ENCODE data around the gene WHRN.

WHRN gene

GRCh38 chr9:114357911-114358328 is 147.4 kb downstream of the WHRN start:
- H3K4me3 ChIP-seq (ENCODE audit: low read depth, low read length): no peak overlapping the region
- no peaks in the 10 kb centered on the region for H3K4me1 ChIP-seq (ENCODE audit: control insufficient read depth, insufficient read depth, low read length)
- H3K9ac ChIP-seq (ENCODE audit: low read depth, low read length): no peak overlapping the region
- H3K27me3 ChIP-seq (ENCODE audit: control insufficient read depth, insufficient read depth, low read length): no peaks in the 10 kb centered on the region
- H3K9me3 ChIP-seq (ENCODE audit: control insufficient read depth, insufficient read depth, low read length): no peaks in the 10 kb centered on the region
- H3K36me3 ChIP-seq (ENCODE audit: control insufficient read depth, insufficient read depth, low read length): peaks cover 28% of the 10 kb centered on the region

GRCh38 chr9:114357360-114357759 is 147.9 kb downstream of the WHRN start:
- Histone ChIP-seq H3K27me3 (ENCODE audit: control insufficient read depth, insufficient read depth, low read length) (no peaks in the 10 kb centered on the region), H3K36me3 (ENCODE audit: control insufficient read depth, insufficient read depth, low read length) (peaks cover 28% of the 10 kb centered on the region), H3K4me3 (ENCODE audit: low read depth, low read length) (no peak overlapping the region), H3K9ac (ENCODE audit: low read depth, low read length) (no peak overlapping the region), H3K9me3 (ENCODE audit: control insufficient read depth, insufficient read depth, low read length) (no peaks in the 10 kb centered on the region), H3K4me1 (ENCODE audit: control insufficient read depth, insufficient read depth, low read length) (no peaks in the 10 kb centered on the region)

- Histone ChIP-seq H3K9ac (ENCODE audit: low read depth, low read length) (no peak overlapping the region), H3K4me3 (ENCODE audit: low read depth, low read length) (no peak overlapping the region), H3K27me3 (ENCODE audit: control insufficient read depth, insufficient read depth, low read length) (no peaks in the 10 kb centered on the region), H3K36me3 (ENCODE audit: control insufficient read depth, insufficient read depth, low read length) (peaks cover 28% of the 10 kb centered on the region), H3K4me1 (ENCODE audit: control insufficient read depth, insufficient read depth, low read length) (no peaks in the 10 kb centered on the region), H3K9me3 (ENCODE audit: control insufficient read depth, insufficient read depth, low read length) (no peaks in the 10 kb centered on the region)
Observed at GRCh38 chr9:114356792-114357191, 148.5 kb downstream of the WHRN start.

- Histone ChIP-seq H3K4me1 (ENCODE audit: control insufficient read depth, insufficient read depth, low read length) (no peaks in the 10 kb centered on the region), H3K36me3 (ENCODE audit: control insufficient read depth, insufficient read depth, low read length) (peaks cover 20% of the 10 kb centered on the region), H3K9me3 (ENCODE audit: control insufficient read depth, insufficient read depth, low read length) (no peaks in the 10 kb centered on the region), H3K4me3 (ENCODE audit: low read depth, low read length) (no peak overlapping the region), H3K27me3 (ENCODE audit: control insufficient read depth, insufficient read depth, low read length) (no peaks in the 10 kb centered on the region), H3K9ac (ENCODE audit: low read depth, low read length) (no peak overlapping the region)
Observed at GRCh38 chr9:114355821-114356220, 149.5 kb downstream of the WHRN start.

Data from iPS-15b (cell line).